ENCODE results near the gene WDR6. TPM values are rescaled to one million over a fixed set of nuclear protein-coding genes. Genes with fewer than 3 reads are reported as not detected.

WDR6 gene
- polyA plus RNA-seq, 1 donor from 2014 or later = 315 TPM

DNA sequence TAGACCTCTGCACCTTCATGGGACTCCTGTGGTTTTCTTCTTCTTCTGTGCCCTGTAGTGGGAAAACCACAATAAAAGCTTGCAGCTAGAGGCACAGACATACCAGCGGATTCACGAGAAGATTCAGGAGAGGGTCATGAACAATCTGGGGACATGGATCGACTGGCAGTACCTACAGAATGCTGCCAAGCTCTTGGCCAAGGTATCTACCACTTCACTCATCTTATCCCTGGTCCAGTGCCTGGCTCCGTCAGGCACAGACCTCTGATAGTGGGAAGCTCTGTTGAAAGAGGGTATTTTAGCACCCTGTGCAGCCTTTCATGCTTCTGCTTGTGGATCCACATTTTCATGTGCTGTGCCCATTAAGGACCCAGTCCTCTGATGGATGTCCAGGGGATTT lies 26.9 kb upstream of the WDR6 start:
- H3F3A ChIP-seq (ENCODE audit: insufficient read depth, low read length, poor library complexity, severe bottlenecking) = no peaks in the 10 kb centered on the region

DNA sequence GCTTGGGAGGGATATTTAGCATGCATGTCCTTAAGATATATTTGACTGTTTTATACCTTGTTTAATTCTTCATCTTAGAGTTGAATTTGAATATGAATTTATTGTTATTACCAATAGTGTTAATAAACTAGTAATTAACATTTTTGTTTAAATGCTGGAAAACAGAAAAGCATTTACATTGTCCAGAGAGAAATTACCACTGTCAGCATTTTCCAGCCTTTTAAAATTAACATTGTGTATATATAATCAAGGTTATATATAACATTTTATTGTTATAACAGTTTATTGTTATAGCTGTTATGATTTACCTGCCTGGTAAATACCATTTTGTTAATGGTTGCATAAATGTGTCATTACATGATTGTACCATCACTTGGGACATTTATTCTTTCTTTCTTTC lies 25.2 kb upstream of the WDR6 start:
- no peaks in the 10 kb centered on the region for H4K20me1 ChIP-seq (ENCODE audit: insufficient read depth)
- no peak overlapping the region for H3K4me3 ChIP-seq (ENCODE audit: low read length)
- no peak overlapping the region for H2AFZ ChIP-seq (ENCODE audit: low read depth, low read length)
- no peaks in the 10 kb centered on the region for H3K9me2 ChIP-seq (ENCODE audit: insufficient read depth, low read length)
- no peak for TF ChIP-seq SMC3 (conservative IDR thresholded peaks at IDR 0.05; ENCODE audit: poor library complexity)
- TF ChIP-seq EZH2 (IDR thresholded peaks at IDR 0.05; ENCODE audit: borderline replicate concordance, insufficient read depth, low read length, poor library complexity, severe bottlenecking) = no peak
- H3K79me2 ChIP-seq (replicated peaks; ENCODE audit: insufficient read depth, low read length) = no peaks in the 10 kb centered on the region
- no peaks in the 10 kb centered on the region for H3K9me3 ChIP-seq (ENCODE audit: low read length)
- no peaks in the 10 kb centered on the region for H3F3A ChIP-seq (ENCODE audit: insufficient read depth, low read length, poor library complexity, severe bottlenecking)
- H3K9ac ChIP-seq (ENCODE audit: low read length) = no peak overlapping the region
- H3K27me3 ChIP-seq (ENCODE audit: insufficient read depth, low read depth, low read length) = no peaks in the 10 kb centered on the region
- no peak overlapping the region for H3K27ac ChIP-seq (ENCODE audit: low read length)
- H3K36me3 ChIP-seq (ENCODE audit: insufficient read depth, low read length) = no peaks in the 10 kb centered on the region
- H3K4me2 ChIP-seq (ENCODE audit: low read length) = no peak overlapping the region

More for the DNA sequence above, 26.9 kb upstream of the WDR6 start:
- Histone ChIP-seq H3K9ac (ENCODE audit: low read length) (no peak overlapping the region), H3K4me3 (ENCODE audit: low read length) (no peak overlapping the region), H3K36me3 (ENCODE audit: insufficient read depth, low read length) (no peaks in the 10 kb centered on the region), H3K27me3 (ENCODE audit: insufficient read depth, low read depth, low read length) (no peaks in the 10 kb centered on the region), H3K9me2 (ENCODE audit: insufficient read depth, low read length) (no peaks in the 10 kb centered on the region), H3K4me2 (ENCODE audit: low read length) (no peak overlapping the region), H3K9me3 (ENCODE audit: low read length) (no peaks in the 10 kb centered on the region), H3K27ac (ENCODE audit: low read length) (no peak overlapping the region), H3K79me2 (replicated peaks; ENCODE audit: insufficient read depth, low read length) (no peaks in the 10 kb centered on the region), H2AFZ (ENCODE audit: low read depth, low read length) (no peak overlapping the region), H4K20me1 (ENCODE audit: insufficient read depth) (no peaks in the 10 kb centered on the region)
- TF ChIP-seq, protein P1, sequence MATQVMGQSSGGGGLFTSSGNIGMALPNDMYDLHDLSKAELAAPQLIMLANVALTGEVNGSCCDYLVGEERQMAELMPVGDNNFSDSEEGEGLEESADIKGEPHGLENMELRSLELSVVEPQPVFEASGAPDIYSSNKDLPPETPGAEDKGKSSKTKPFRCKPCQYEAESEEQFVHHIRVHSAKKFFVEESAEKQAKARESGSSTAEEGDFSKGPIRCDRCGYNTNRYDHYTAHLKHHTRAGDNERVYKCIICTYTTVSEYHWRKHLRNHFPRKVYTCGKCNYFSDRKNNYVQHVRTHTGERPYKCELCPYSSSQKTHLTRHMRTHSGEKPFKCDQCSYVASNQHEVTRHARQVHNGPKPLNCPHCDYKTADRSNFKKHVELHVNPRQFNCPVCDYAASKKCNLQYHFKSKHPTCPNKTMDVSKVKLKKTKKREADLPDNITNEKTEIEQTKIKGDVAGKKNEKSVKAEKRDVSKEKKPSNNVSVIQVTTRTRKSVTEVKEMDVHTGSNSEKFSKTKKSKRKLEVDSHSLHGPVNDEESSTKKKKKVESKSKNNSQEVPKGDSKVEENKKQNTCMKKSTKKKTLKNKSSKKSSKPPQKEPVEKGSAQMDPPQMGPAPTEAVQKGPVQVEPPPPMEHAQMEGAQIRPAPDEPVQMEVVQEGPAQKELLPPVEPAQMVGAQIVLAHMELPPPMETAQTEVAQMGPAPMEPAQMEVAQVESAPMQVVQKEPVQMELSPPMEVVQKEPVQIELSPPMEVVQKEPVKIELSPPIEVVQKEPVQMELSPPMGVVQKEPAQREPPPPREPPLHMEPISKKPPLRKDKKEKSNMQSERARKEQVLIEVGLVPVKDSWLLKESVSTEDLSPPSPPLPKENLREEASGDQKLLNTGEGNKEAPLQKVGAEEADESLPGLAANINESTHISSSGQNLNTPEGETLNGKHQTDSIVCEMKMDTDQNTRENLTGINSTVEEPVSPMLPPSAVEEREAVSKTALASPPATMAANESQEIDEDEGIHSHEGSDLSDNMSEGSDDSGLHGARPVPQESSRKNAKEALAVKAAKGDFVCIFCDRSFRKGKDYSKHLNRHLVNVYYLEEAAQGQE (IDR thresholded peaks at IDR 0.05; ENCODE audit: borderline replicate concordance) = no peak
- TF ChIP-seq RAD21 (conservative IDR thresholded peaks at IDR 0.05) = no peak
- TF ChIP-seq, protein P2, sequence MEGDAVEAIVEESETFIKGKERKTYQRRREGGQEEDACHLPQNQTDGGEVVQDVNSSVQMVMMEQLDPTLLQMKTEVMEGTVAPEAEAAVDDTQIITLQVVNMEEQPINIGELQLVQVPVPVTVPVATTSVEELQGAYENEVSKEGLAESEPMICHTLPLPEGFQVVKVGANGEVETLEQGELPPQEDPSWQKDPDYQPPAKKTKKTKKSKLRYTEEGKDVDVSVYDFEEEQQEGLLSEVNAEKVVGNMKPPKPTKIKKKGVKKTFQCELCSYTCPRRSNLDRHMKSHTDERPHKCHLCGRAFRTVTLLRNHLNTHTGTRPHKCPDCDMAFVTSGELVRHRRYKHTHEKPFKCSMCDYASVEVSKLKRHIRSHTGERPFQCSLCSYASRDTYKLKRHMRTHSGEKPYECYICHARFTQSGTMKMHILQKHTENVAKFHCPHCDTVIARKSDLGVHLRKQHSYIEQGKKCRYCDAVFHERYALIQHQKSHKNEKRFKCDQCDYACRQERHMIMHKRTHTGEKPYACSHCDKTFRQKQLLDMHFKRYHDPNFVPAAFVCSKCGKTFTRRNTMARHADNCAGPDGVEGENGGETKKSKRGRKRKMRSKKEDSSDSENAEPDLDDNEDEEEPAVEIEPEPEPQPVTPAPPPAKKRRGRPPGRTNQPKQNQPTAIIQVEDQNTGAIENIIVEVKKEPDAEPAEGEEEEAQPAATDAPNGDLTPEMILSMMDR (IDR thresholded peaks at IDR 0.05; ENCODE audit: poor library complexity, severe bottlenecking) = no peak
- no peak for TF ChIP-seq SMC3 (conservative IDR thresholded peaks at IDR 0.05; ENCODE audit: poor library complexity)
- no peak for TF ChIP-seq MXI1 (conservative IDR thresholded peaks at IDR 0.05; ENCODE audit: poor library complexity, severe bottlenecking)
- TF ChIP-seq EP300 (conservative IDR thresholded peaks at IDR 0.05; ENCODE audit: poor library complexity, severe bottlenecking) = no peak
- no peak for TF ChIP-seq EZH2 (IDR thresholded peaks at IDR 0.05; ENCODE audit: borderline replicate concordance, insufficient read depth, low read length, poor library complexity, severe bottlenecking)
- TF ChIP-seq POLR2AphosphoS5 (IDR thresholded peaks at IDR 0.05) = no peak
- no peak for TF ChIP-seq TAF1 (IDR thresholded peaks at IDR 0.05; ENCODE audit: low read depth)

DNA sequence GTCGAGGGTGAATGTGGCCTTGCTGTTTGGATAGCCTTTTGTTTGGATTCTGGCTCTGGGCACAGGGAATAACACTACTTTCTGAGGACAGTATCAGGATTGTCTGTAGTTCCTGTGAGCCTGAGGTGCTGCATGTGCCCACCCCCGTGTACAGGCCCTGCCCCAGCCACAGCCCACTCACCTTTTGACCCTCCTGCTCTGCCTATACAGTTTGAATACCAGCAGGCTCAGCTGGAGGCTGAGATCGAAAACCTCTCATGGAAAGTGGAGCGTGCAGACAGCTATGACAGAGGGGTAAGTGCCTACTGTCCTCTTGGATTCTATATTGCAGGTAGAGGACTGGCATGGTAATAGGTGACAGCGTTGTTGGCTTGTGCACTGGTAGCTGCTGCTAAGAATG lies 24.5 kb upstream of the WDR6 start:
- Histone ChIP-seq H2AFZ (ENCODE audit: low read depth, low read length) (no peak overlapping the region), H3K9me2 (ENCODE audit: insufficient read depth, low read length) (no peaks in the 10 kb centered on the region), H3K79me2 (replicated peaks; ENCODE audit: insufficient read depth, low read length) (no peaks in the 10 kb centered on the region), H3K9ac (ENCODE audit: low read length) (no peak overlapping the region), H3K27ac (ENCODE audit: low read length) (no peak overlapping the region), H3K4me2 (ENCODE audit: low read length) (no peak overlapping the region), H3K36me3 (ENCODE audit: insufficient read depth, low read length) (no peaks in the 10 kb centered on the region), H4K20me1 (ENCODE audit: insufficient read depth) (no peaks in the 10 kb centered on the region), H3K9me3 (ENCODE audit: low read length) (no peaks in the 10 kb centered on the region), H3F3A (ENCODE audit: insufficient read depth, low read length, poor library complexity, severe bottlenecking) (no peaks in the 10 kb centered on the region), H3K27me3 (ENCODE audit: insufficient read depth, low read depth, low read length) (no peaks in the 10 kb centered on the region), H3K4me3 (ENCODE audit: low read length) (no peak overlapping the region)
- TF ChIP-seq, protein P1 (IDR thresholded peaks at IDR 0.05; ENCODE audit: borderline replicate concordance) = no peak
- TF ChIP-seq EP300 (conservative IDR thresholded peaks at IDR 0.05; ENCODE audit: poor library complexity, severe bottlenecking) = no peak
- TF ChIP-seq TAF1 (IDR thresholded peaks at IDR 0.05; ENCODE audit: low read depth) = no peak
- TF ChIP-seq POLR2AphosphoS5 (IDR thresholded peaks at IDR 0.05) = no peak
- no peak for TF ChIP-seq RAD21 (conservative IDR thresholded peaks at IDR 0.05)
- no peak for TF ChIP-seq EZH2 (IDR thresholded peaks at IDR 0.05; ENCODE audit: borderline replicate concordance, insufficient read depth, low read length, poor library complexity, severe bottlenecking)
- TF ChIP-seq SMC3 (conservative IDR thresholded peaks at IDR 0.05; ENCODE audit: poor library complexity) = no peak
- TF ChIP-seq, protein P2 (IDR thresholded peaks at IDR 0.05; ENCODE audit: poor library complexity, severe bottlenecking) = no peak
- TF ChIP-seq MXI1 (conservative IDR thresholded peaks at IDR 0.05; ENCODE audit: poor library complexity, severe bottlenecking) = no peak

Measured in neural cell (in vitro differentiated cells).